ENCODE measurements around the gene ARPC1B.
"Not testable (repeated sequence)": the region's sequence is repeated elsewhere in the genome, so short reads cannot be mapped to it uniquely, and the experiment has no call there.

Gene ARPC1B

GRCh38 chr7:99410635-99411034, 36.1 kb downstream of the ARPC1B start:
- DNase-seq, result no peak

GRCh38 chr7:99415513-99416127, 41.1 kb downstream of the ARPC1B start:
- not testable (repeated sequence) for DNase-seq

GRCh38 chr7:99418260-99418659, 43.7 kb downstream of the ARPC1B start:
- no peak for DNase-seq

GRCh38 chr7:99419323-99420021, 44.9 kb downstream of the ARPC1B start:
- DNase-seq, result no peak

- DNase-seq, result no peak
Measured at GRCh38 chr7:99420213-99420612, 45.7 kb downstream of the ARPC1B start.

- no peak for DNase-seq
Measured at GRCh38 chr7:99420986-99421385, 46.5 kb downstream of the ARPC1B start.

GRCh38 chr7:99422186-99422585, 47.7 kb downstream of the ARPC1B start:
- DNase-seq, result no peak

- DNase-seq, result no peak
Measured at GRCh38 chr7:99422625-99423024, 48.1 kb downstream of the ARPC1B start.

- no peak for DNase-seq
Measured at GRCh38 chr7:99424932-99425730, 50.6 kb downstream of the ARPC1B start.

- no peak for DNase-seq
Measured at GRCh38 chr7:99428972-99429566, 54.5 kb downstream of the ARPC1B start.

- DNase-seq, result no peak
Measured at GRCh38 chr7:99429756-99430155, 55.2 kb downstream of the ARPC1B start.

GRCh38 chr7:99431756-99432540, 57.4 kb downstream of the ARPC1B start:
- not testable (repeated sequence) for DNase-seq

GRCh38 chr7:99433158-99433557, 58.6 kb downstream of the ARPC1B start:
- DNase-seq, result no peak

GRCh38 chr7:99437946-99438572, 63.5 kb downstream of the ARPC1B start:
- DNase-seq, result no peak

- DNase-seq, result peak; percentile 98
Measured at GRCh38 chr7:99438573-99439480, 64.3 kb downstream of the ARPC1B start, which contains the start of the genes CPSF4 and PTCD1. Gene CPSF4, plus strand, starts transcription at chr7:99438943. Its CDS starts 140 bp downstream, at chr7:99439083. Gene PTCD1, minus strand, starts transcription at chr7:99438798. Its CDS starts 3,556 bp downstream, at chr7:99435242.

GRCh38 chr7:99440195-99440594, 65.7 kb downstream of the ARPC1B start:
- DNase-seq, result no peak

Measured in NCI-H2107 (cell line).